HFFc6 (cell line): ENCODE measurements around the gene TBX2. TPM values are rescaled to one million over a fixed set of nuclear protein-coding genes. Genes with fewer than 3 reads are reported as not detected.

Experiments
- DNase-seq: peaks from one replicate; pipeline ENCODE4 v3.0.0-alpha.2; 2018
- H3K27ac Mint-ChIP-seq: 2 replicates; pipeline ENCODE4 v1.8.0; 2020; ENCODE audit warnings: mild to moderate bottlenecking, mixed read lengths
- H3K27me3 Mint-ChIP-seq: 2 replicates; pipeline ENCODE4 v1.8.0; 2021; ENCODE audit warnings: mild to moderate bottlenecking, moderate library complexity, mixed read lengths; ENCODE audit not compliant: insufficient read depth
- H3K36me3 Mint-ChIP-seq: 2 replicates; pipeline ENCODE4 v1.8.0; 2021; ENCODE audit warnings: low read depth, mixed read lengths
- H3K4me1 Mint-ChIP-seq: 2 replicates; pipeline ENCODE4 v1.8.0; 2020; ENCODE audit warnings: low read depth, mixed read lengths
- H3K4me3 Mint-ChIP-seq: 2 replicates; pipeline ENCODE4 v1.8.0; 2020; ENCODE audit warnings: mild to moderate bottlenecking, moderate library complexity, mixed read lengths
- H3K9me3 Mint-ChIP-seq: 2 replicates; pipeline ENCODE4 v1.8.0; 2020; ENCODE audit warnings: mild to moderate bottlenecking, mixed read lengths
- total RNA-seq, 6 experiments: library from RNA; stranded (reverse); fragmentation: NEBNext Ultra II Directional; extraction: Animal tissue kit (Norgen Biotek cat#: 25700); gene quantifications; 2 replicates in 1 of 6; 3 replicates in 5 of 6; pipeline ENCODE4 v1.2.3, GENCODE V29; 2021
- TF ChIP-seq, protein P1 (sequence below): fragments of 200-600 bp; sonication (generic); IDR thresholded peaks from 2 replicates; pipeline ENCODE4 v1.5.0; 2021; ENCODE audit warnings: antibody characterized with exemption, mild to moderate bottlenecking

TBX2 gene
- total RNA-seq, 6 experiments from 2014 or later: 42.3 to 71.4 (median 67.3) TPM

DNA sequence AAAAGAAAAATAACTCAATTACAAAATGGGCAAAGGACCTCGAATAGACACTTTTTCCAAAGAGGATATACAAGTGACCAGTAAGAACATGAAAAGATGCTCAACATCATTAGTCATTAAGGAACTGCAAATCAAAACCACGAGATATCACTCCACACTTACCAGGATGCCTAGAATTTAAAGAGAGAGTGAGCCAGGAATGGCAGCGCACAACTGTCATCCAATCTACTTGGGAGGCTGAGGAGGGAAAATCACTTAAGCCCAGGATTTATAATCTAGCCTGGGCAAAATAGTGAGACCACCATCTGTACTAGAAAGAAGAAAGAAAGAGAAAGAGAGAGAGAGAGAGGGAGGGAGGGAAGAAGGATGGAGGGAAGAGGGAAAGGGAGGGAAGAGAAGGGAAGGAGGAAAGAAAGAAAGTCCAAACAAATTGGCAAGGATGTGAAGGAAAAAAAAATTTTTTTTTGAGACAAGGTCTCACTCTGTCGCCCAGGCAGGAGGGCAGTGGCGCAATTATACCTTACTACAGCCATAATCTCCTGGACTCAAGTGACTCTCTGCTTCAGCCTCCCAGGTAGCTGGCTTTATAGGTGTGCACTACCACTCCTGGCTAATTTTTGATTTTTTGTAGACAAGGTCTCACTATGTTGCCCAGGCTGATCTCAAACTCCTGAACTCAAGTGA is 22.6 kb downstream of the TBX2 start:
- H3K4me3 Mint-ChIP-seq: no peak overlapping the region
- peaks cover 24% of the 10 kb centered on the region for H3K4me1 Mint-ChIP-seq
- TF ChIP-seq, protein P1, sequence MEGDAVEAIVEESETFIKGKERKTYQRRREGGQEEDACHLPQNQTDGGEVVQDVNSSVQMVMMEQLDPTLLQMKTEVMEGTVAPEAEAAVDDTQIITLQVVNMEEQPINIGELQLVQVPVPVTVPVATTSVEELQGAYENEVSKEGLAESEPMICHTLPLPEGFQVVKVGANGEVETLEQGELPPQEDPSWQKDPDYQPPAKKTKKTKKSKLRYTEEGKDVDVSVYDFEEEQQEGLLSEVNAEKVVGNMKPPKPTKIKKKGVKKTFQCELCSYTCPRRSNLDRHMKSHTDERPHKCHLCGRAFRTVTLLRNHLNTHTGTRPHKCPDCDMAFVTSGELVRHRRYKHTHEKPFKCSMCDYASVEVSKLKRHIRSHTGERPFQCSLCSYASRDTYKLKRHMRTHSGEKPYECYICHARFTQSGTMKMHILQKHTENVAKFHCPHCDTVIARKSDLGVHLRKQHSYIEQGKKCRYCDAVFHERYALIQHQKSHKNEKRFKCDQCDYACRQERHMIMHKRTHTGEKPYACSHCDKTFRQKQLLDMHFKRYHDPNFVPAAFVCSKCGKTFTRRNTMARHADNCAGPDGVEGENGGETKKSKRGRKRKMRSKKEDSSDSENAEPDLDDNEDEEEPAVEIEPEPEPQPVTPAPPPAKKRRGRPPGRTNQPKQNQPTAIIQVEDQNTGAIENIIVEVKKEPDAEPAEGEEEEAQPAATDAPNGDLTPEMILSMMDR: no peak
- no peaks in the 10 kb centered on the region for H3K36me3 Mint-ChIP-seq
- no peaks in the 10 kb centered on the region for H3K9me3 Mint-ChIP-seq
- DNase-seq: no peak
- H3K27ac Mint-ChIP-seq: no peak overlapping the region
- H3K27me3 Mint-ChIP-seq: peaks cover 23% of the 10 kb centered on the region

DNA sequence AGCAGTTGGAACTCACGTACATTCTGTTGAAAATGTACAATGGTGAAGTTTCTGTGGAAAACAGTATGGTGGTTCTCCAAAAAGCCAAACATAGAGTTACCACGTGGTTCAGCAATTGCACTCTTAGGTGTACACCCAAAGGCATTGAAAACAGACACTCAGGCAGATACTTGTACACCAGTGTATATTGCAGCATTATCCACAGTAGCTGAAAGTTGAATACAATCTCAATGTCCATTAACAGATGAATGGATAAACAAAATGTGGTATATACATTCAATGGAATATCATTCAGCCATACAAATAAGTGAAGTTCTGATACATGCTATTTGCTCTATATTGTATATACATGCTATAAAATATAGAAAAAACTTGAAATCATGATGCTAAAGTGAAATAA is 23.2 kb downstream of the TBX2 start:
- Mint-ChIP-seq H3K4me3 (no peak overlapping the region), H3K27ac (no peak overlapping the region), H3K27me3 (peaks cover 23% of the 10 kb centered on the region), H3K36me3 (no peaks in the 10 kb centered on the region; the same call in 1 of the 2 replicates), H3K9me3 (no peaks in the 10 kb centered on the region; the same call in 1 of the 2 replicates), H3K4me1 (peaks cover 31% of the 10 kb centered on the region)
- DNase-seq: no peak
- TF ChIP-seq, protein P1: no peak

DNA sequence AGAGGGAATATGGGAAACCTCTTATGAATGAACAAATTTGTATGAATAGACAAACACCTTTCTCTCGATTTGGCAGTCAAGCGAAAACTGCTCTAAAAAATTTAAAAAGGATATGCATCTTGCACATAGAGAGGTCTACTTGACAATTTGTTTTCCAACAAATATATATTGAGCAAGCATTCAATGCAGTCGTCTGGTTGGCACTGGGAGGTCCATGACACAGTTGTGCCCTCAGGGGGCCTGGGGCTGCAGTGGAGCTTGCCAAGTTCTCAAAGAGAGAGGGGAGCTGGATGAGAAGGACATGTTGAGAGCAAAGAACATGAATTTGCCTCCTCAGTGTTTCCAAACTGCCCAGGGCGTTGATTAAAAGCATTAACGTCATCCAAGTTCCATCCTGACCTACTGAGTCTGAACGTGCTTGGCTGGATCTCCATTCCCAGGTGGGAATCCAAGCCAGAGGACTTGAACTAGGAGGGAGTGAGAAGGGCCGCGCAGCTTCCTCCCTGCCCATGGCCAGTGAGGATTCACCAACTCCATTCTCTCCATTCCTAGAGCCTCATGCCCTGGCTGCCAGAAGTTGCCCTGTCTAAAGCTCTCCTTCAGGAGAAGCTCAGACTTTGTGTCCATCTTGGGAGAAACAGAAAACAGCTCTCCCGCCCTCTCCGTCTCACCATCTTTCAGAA is 24.5 kb downstream of the TBX2 start:
- H3K4me1 Mint-ChIP-seq: peaks cover 32% of the 10 kb centered on the region
- no peak overlapping the region for H3K27ac Mint-ChIP-seq
- peaks cover 18% of the 10 kb centered on the region for H3K27me3 Mint-ChIP-seq
- H3K4me3 Mint-ChIP-seq: no peak overlapping the region
- TF ChIP-seq, protein P1: no peak
- H3K36me3 Mint-ChIP-seq: no peaks in the 10 kb centered on the region; the same call in 1 of the 2 replicates
- no peak for DNase-seq
- H3K9me3 Mint-ChIP-seq: no peaks in the 10 kb centered on the region; the same call in 1 of the 2 replicates

DNA sequence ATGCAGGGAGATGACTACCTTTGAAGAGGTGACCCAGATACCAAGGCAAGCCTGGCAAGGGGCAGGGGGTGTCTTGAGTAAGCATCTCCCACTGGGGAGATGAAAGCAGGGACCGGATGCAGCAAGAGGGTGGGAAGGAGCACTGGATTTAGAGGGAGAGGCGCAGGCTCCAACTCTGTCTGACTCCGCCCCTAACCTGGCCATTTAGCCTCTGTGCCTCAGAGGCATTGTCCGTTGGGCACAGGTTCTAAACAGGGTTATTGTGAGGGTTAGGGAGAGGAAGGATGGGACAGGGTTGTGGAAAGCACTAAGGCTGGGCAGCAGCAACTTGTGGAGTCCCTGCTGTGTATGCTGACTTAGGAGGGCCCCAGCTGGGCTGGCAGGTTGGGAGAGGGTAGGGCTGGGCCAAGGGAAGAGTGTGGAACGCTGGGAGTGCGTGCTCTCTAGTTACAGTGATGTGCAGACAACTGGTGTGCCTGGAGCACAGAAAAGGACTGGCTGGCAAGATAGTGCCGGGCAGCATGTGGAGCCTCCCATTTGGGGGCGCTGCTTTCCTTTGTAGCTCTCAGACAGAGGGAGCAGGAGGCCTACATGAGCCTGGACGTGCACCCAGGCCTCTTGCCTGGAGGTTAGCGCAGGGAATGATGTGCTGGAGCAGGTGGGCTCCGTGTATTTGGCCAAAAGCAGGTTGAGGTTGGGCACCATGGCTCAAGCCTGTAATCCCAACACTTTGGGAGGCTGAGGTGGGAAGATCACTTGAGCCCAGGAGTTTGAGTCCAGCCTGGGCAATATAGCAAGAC is 26.2 kb downstream of the TBX2 start:
- TF ChIP-seq, protein P1: peak; percentile 53
- Mint-ChIP-seq H3K4me1 (peaks cover 32% of the 10 kb centered on the region), H3K9me3 (no peaks in the 10 kb centered on the region; the same call in 1 of the 2 replicates), H3K27me3 (peaks cover 10% of the 10 kb centered on the region), H3K27ac (no peak overlapping the region; the same call in 1 of the 2 replicates), H3K36me3 (no peaks in the 10 kb centered on the region; the same call in 1 of the 2 replicates), H3K4me3 (no peak overlapping the region)
- no peak for DNase-seq

DNA sequence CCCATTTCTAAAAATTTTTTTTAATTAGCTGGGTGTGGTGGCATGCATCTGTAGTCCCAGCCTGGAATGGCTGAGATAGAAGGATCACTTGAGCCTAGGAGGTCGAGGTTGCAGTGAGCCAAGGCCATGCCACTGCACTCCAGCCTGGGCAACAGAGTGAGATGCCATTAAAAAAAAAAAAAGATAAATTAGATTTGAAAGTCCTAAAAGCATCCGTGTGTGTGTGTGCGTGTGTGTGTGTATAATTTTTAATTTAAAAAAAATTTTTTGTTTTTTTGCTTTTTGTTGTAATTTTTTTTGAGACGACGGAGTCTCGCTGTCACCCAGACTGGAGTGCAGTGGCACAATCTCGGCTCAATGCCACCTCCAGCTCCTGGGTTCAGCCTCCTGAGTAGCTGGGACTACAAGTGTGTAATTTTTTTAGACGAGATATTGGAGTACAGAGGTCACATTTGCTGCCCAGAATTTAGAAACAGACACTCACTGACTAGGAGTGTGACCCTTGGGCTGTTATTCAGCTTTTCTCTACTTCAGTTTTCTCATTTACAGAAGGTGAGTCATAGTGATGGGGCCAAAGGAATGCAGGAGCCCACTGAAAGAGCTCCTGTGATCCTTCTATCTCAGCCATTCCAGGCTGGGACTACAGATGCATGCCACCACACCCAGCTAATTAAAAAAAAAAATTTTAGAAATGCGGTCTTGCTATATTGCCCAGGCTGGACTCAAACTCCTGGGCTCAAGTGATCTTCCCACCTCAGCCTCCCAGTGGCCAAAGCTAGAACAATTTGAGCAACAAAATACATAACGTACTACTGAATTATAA is 27.1 kb downstream of the TBX2 start:
- TF ChIP-seq, protein P1: peak; percentile 65
- Mint-ChIP-seq H3K4me1 (peaks cover 38% of the 10 kb centered on the region), H3K36me3 (no peaks in the 10 kb centered on the region; the same call in 1 of the 2 replicates), H3K27me3 (peaks cover 10% of the 10 kb centered on the region), H3K4me3 (no peak overlapping the region), H3K9me3 (no peaks in the 10 kb centered on the region; the same call in 1 of the 2 replicates), H3K27ac (no peak overlapping the region; the same call in 1 of the 2 replicates)
- DNase-seq: peak; percentile 85
